GM21367 (cell line): Measurements from ENCODE around the gene SEMA4A.
"Not testable (repeated sequence)": the region's sequence is repeated elsewhere in the genome, so short reads cannot be mapped to it uniquely, and the experiment has no call there.

Experiments used
- ATAC-seq: cut with Tn5 transposase; IDR thresholded peaks from one replicate; pipeline ENCODE4 v1.9.1; 2021; ENCODE audit not compliant: unreplicated experiment

The SEMA4A gene

GRCh38 chr1:156155756-156156510 lies 2.5 kb downstream of the SEMA4A start:
- ATAC-seq, result no peak

- no peak for ATAC-seq
These were observed 4.1 kb downstream of the SEMA4A start for GRCh38 chr1:156157506-156157905.

GRCh38 chr1:156157966-156158365 lies 4.6 kb downstream of the SEMA4A start:
- no peak for ATAC-seq

- no peak for ATAC-seq
These were observed 6.8 kb downstream of the SEMA4A start for GRCh38 chr1:156160000-156160742.

- ATAC-seq, result no peak
These were observed 7.4 kb downstream of the SEMA4A start for GRCh38 chr1:156160743-156161171.

GRCh38 chr1:156162430-156163037 lies 9.1 kb downstream of the SEMA4A start:
- ATAC-seq, result no peak

GRCh38 chr1:156163712-156164111 lies 10.3 kb downstream of the SEMA4A start:
- no peak for ATAC-seq

GRCh38 chr1:156164125-156164831 lies 10.9 kb downstream of the SEMA4A start:
- ATAC-seq, result no peak

GRCh38 chr1:156165083-156165482 lies 11.7 kb downstream of the SEMA4A start:
- ATAC-seq, result no peak

- ATAC-seq, result no peak
These were observed 14.2 kb downstream of the SEMA4A start for GRCh38 chr1:156167536-156167935.

- no peak for ATAC-seq
These were observed 19.5 kb downstream of the SEMA4A start for GRCh38 chr1:156172696-156173470.

- no peak for ATAC-seq
These were observed 23.3 kb downstream of the SEMA4A start for GRCh38 chr1:156176610-156177210.

- no peak for ATAC-seq
These were observed 24.7 kb downstream of the SEMA4A start for GRCh38 chr1:156177919-156178654.

- ATAC-seq, result no peak
These were observed 27.1 kb downstream of the SEMA4A start for GRCh38 chr1:156180471-156180870.

GRCh38 chr1:156181391-156181924 lies 28.1 kb downstream of the SEMA4A start:
- ATAC-seq, result not testable (repeated sequence)

- not testable (repeated sequence) for ATAC-seq
These were observed 28.8 kb downstream of the SEMA4A start for GRCh38 chr1:156182010-156182779.

GRCh38 chr1:156186347-156187177 lies 33.2 kb downstream of the SEMA4A start:
- not testable (repeated sequence) for ATAC-seq
